H1 (cell line): ENCODE results near the gene GUCY2F. TPM values are rescaled to one million over a fixed set of nuclear protein-coding genes. Genes with fewer than 3 reads are reported as not detected.

Source experiments
- CTCF ChIA-PET: fragments of 300-600 bp; sonication (Branson Sonifier 250); formaldehyde crosslinking; loops from one replicate; lab custom pipeline; 2021; ENCODE audit not compliant: partially characterized antibody; lab: Charles Lee
- POLR2A ChIA-PET: fragments of 300-600 bp; sonication (Branson Sonifier 250); formaldehyde crosslinking; loops from one replicate; lab custom pipeline; 2021; ENCODE audit warnings: inconsistent platforms; ENCODE audit not compliant: partially characterized antibody; lab: Charles Lee
- DNase-seq, 2 experiments: peaks; one replicate each; pipeline versions ENCODE4 v3.0.0 to v3.0.0-alpha.2; 2010 to 2022; ENCODE audit warnings: low spot score in 2 of 2, low read depth in 1 of 2, mixed read lengths in 1 of 2
- FAIRE-seq: peaks from 2 replicates; lab custom pipeline; 2011; peaks lifted over from hg19 to GRCh38; lab: Jason Lieb, UNC
- H2AFZ ChIP-seq: 2 replicates; pipeline ENCODE4 v1.8.1; 2012; ENCODE audit warnings: low read length, inconsistent platforms
- H2AK5ac ChIP-seq: 2 replicates; pipeline ENCODE4 v1.6.1; 2013; ENCODE audit warnings: low read depth, low read length
- H2BK120ac ChIP-seq: replicated peaks from 2 replicates; pipeline ENCODE3; 2013; ENCODE audit warnings: low read depth, low read length, inconsistent platforms
- H2BK12ac ChIP-seq: 2 replicates; pipeline ENCODE4 v1.6.1; 2013; ENCODE audit warnings: low read depth, low read length
- H2BK15ac ChIP-seq: 2 replicates; pipeline ENCODE4 v1.6.1; 2013; ENCODE audit warnings: low read length
- H2BK20ac ChIP-seq: 2 replicates; pipeline ENCODE4 v1.6.1; 2013; ENCODE audit warnings: low read length
- H2BK5ac ChIP-seq: 2 replicates; pipeline ENCODE4 v1.6.1; 2013; ENCODE audit warnings: low read depth, low read length
- H3K14ac ChIP-seq: 2 replicates; pipeline ENCODE4 v1.6.1; 2013; ENCODE audit warnings: inconsistent platforms; ENCODE audit not compliant: insufficient read length
- H3K18ac ChIP-seq: 2 replicates; pipeline ENCODE4 v1.6.1; 2013; ENCODE audit warnings: low read length; ENCODE audit errors: extremely low read depth
- H3K23ac ChIP-seq: 2 replicates; pipeline ENCODE4 v1.6.1; 2013; ENCODE audit warnings: inconsistent platforms; ENCODE audit not compliant: insufficient read length
- H3K23me2 ChIP-seq: 2 replicates; pipeline ENCODE4 v1.6.1; 2013; ENCODE audit warnings: low read depth, low read length
- H3K27ac ChIP-seq: 2 replicates; pipeline ENCODE4 v1.6.1; 2011; ENCODE audit warnings: low read depth, low read length, inconsistent platforms
- H3K27me3 ChIP-seq, 4 experiments: replicated peaks in 1 of 4; 1 replicate in 1 of 4; 2 replicates in 3 of 4; pipeline versions ENCODE4 v1.6.1 to v1.8.1; 2011 to 2013; ENCODE audit warnings: low read length in 3 of 4, mild to moderate bottlenecking in 3 of 4, inconsistent platforms in 2 of 4, mixed read lengths in 2 of 4, moderate library complexity in 1 of 4; ENCODE audit not compliant: control insufficient read depth in 3 of 4, insufficient read depth in 3 of 4; ENCODE audit errors: extremely low read depth in 1 of 4
- H3K36me3 ChIP-seq, 4 experiments: 2 replicates each; pipeline versions ENCODE4 v1.6.1 to v1.8.1; 2011 to 2013; ENCODE audit warnings: mild to moderate bottlenecking in 4 of 4, low read length in 3 of 4, moderate library complexity in 2 of 4, control low read depth in 1 of 4, inconsistent platforms in 1 of 4; ENCODE audit not compliant: insufficient read depth in 4 of 4, control insufficient read depth in 2 of 4
- H3K4ac ChIP-seq: replicated peaks from 2 replicates; pipeline ENCODE3; 2013; ENCODE audit warnings: low read length, low read depth, mixed read lengths, inconsistent platforms; ENCODE audit not compliant: insufficient read length
- H3K4me1 ChIP-seq, 4 experiments: replicated peaks in 1 of 4; 1 replicate in 1 of 4; 2 replicates in 3 of 4; pipeline versions ENCODE4 v1.6.1 to v1.8.1; 2011 to 2013; ENCODE audit warnings: low read length in 3 of 4, inconsistent platforms in 2 of 4, mixed read lengths in 1 of 4; ENCODE audit not compliant: insufficient read depth in 4 of 4, control insufficient read depth in 3 of 4
- H3K4me2 ChIP-seq, 2 experiments: 2 replicates each; pipeline versions ENCODE4 v1.6.1 to v1.8.1; 2011 to 2013; ENCODE audit warnings: low read depth in 2 of 2, low read length in 2 of 2, control low read depth in 1 of 2, inconsistent platforms in 1 of 2, mild to moderate bottlenecking in 1 of 2; ENCODE audit not compliant: insufficient read depth in 1 of 2
- H3K4me3 ChIP-seq, 4 experiments: fragments of 200-600, 300-600 bp in 1 of 4; sonication (generic), shearing (Covaris generic), sonication (Bioruptor Twin) in 1 of 4; 2 replicates each; pipeline versions ENCODE4 v1.5.1 to v1.8.1; 2011 to 2016; ENCODE audit warnings: low read length in 4 of 4, low read depth in 3 of 4, control low read depth in 2 of 4, inconsistent platforms in 2 of 4, mild to moderate bottlenecking in 2 of 4, mixed read lengths in 1 of 4, moderate library complexity in 1 of 4; ENCODE audit not compliant: insufficient read depth in 2 of 4; ENCODE audit errors: extremely low read depth in 1 of 4
- H3K56ac ChIP-seq: replicated peaks from 2 replicates; pipeline ENCODE3; 2013; ENCODE audit warnings: low read depth, mild to moderate bottlenecking, mixed read lengths, low read length, inconsistent platforms; ENCODE audit not compliant: insufficient read length
- H3K79me1 ChIP-seq: 2 replicates; pipeline ENCODE4 v1.6.1; 2013; ENCODE audit warnings: low read depth, low read length, control low read depth
- H3K79me2 ChIP-seq, 2 experiments: 2 replicates each; pipeline versions ENCODE4 v1.6.1 to v1.8.1; 2012 to 2013; ENCODE audit warnings: low read length in 2 of 2, mild to moderate bottlenecking in 2 of 2, inconsistent platforms in 1 of 2; ENCODE audit not compliant: insufficient read depth in 2 of 2, control insufficient read depth in 1 of 2
- H3K9ac ChIP-seq, 4 experiments: replicated peaks in 1 of 4; 1 replicate in 1 of 4; 2 replicates in 3 of 4; pipeline versions ENCODE4 v1.6.1 to v1.8.1; 2011 to 2013; ENCODE audit warnings: low read depth in 3 of 4, low read length in 3 of 4, control low read depth in 2 of 4, mild to moderate bottlenecking in 2 of 4, moderate library complexity in 2 of 4, inconsistent platforms in 1 of 4; ENCODE audit errors: extremely low read depth in 1 of 4
- H3K9me3 ChIP-seq, 2 experiments: 2 replicates each; pipeline versions ENCODE4 v1.6.1 to v1.8.1; 2012 to 2013; ENCODE audit warnings: mild to moderate bottlenecking in 2 of 2, moderate library complexity in 2 of 2, control low read depth in 1 of 2, inconsistent platforms in 1 of 2, low read depth in 1 of 2, low read length in 1 of 2, mixed read lengths in 1 of 2; ENCODE audit not compliant: insufficient read depth in 2 of 2
- H4K20me1 ChIP-seq, 2 experiments: replicated peaks in 1 of 2; 2 replicates each; pipeline versions ENCODE3 to v1.8.1; 2011 to 2013; ENCODE audit warnings: inconsistent platforms in 2 of 2, low read length in 2 of 2, mild to moderate bottlenecking in 1 of 2; ENCODE audit not compliant: insufficient read depth in 2 of 2, control insufficient read depth in 1 of 2
- H4K5ac ChIP-seq: 2 replicates; pipeline ENCODE4 v1.6.1; 2013; ENCODE audit warnings: low read length, low read depth, mixed read lengths, inconsistent platforms; ENCODE audit not compliant: insufficient read length
- H4K8ac ChIP-seq: 2 replicates; pipeline ENCODE4 v1.8.0; 2013; ENCODE audit warnings: mild to moderate bottlenecking, moderate library complexity, low read length, inconsistent platforms; ENCODE audit not compliant: insufficient read depth; ENCODE audit errors: extremely low read depth
- H4K91ac ChIP-seq: replicated peaks from 2 replicates; pipeline ENCODE3; 2013; ENCODE audit warnings: low read length, mixed read lengths, inconsistent platforms; ENCODE audit not compliant: insufficient read length
- CBX8 ChIP-seq: fragments of 300-800, 300-1000 bp; sonication (generic); IDR thresholded peaks from 2 replicates; pipeline ENCODE4 v1.7.1; 2016; ENCODE audit warnings: low read depth, low read length, borderline replicate concordance
- FOSL1 ChIP-seq: IDR thresholded peaks from 2 replicates; pipeline ENCODE4 v1.6.1; 2011; ENCODE audit warnings: mild to moderate bottlenecking, low read depth, low read length, moderate library complexity; ENCODE audit not compliant: insufficient read depth
- SP1 ChIP-seq: IDR thresholded peaks from 2 replicates; pipeline ENCODE4 v1.6.1; 2011; ENCODE audit warnings: low read depth, low read length
- polyA plus RNA-seq, 7 experiments: library from polyadenylated mRNA; depleted of rRNA in 3 of 7; stranded (reverse) in 5 of 7; unstranded in 2 of 7; fragments of >200 nt in 5 of 7; fragments of 200-250 nt in 2 of 7; gene quantifications; 1 replicate in 5 of 7; 2 replicates in 1 of 7; 4 replicates in 1 of 7; pipeline versions ENCODE4 v1.2.1 to v1.2.3, GENCODE V29; 2011 to 2013; ENCODE audit warnings: missing spikeins in 2 of 7, mixed read lengths in 2 of 7
- total RNA-seq: library from RNA; stranded (reverse); fragmentation: NEBNext Ultra II Directional; extraction: Animal tissue kit (Norgen Biotek cat#: 25700); gene quantifications from 2 replicates; pipeline ENCODE4 v1.2.1, GENCODE V29; 2021

The GUCY2F gene
- total and polyA plus RNA-seq, 2 of the 8 experiments (the other 6 are each of a cell fraction or from before 2014, with no cell fraction given) = 0.02 TPM; not detected in 1

DNA sequence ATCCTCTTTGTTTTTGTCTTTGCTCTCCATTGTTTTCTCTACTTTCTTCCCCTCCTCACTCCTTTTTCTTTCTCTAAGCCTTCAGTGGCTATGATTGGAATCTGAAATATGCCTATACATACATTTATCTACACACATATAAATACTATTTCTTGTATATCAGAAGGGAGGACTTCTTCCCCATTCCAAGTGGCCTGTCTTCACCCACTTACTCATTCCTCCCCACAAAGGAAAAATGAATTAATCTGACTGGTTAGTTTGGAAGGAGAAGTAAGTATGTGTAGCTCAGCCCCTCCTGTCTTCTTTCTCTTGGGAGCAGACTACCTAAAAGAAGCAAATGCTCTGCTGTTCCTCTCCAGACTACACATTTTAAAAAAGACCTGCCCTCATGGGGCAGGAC is 17.7 kb downstream of the GUCY2F start:
- no peak overlapping the region for H3K27ac ChIP-seq
- no peak overlapping the region for H2BK12ac ChIP-seq
- TF ChIP-seq SP1 = no peak
- no peak for TF ChIP-seq CBX8
- TF ChIP-seq FOSL1 = no peak
- H4K8ac ChIP-seq = no peak overlapping the region
- H2BK20ac ChIP-seq = no peak overlapping the region
- no peaks in the 10 kb centered on the region for H3K9me3 ChIP-seq
- H4K20me1 ChIP-seq = no peaks in the 10 kb centered on the region
- no peaks in the 10 kb centered on the region for H3K4me1 ChIP-seq
- H4K5ac ChIP-seq = no peak overlapping the region
- no peaks in the 10 kb centered on the region for H3K27me3 ChIP-seq
- POLR2A ChIA-PET = no interaction called here
- H3K79me2 ChIP-seq = no peaks in the 10 kb centered on the region
- CTCF ChIA-PET = interaction anchor here (0.6 to 1.9 kb wide), 4 partner anchors 10 to 884 kb away, joined by 3 to 13 read pairs (median 3); no protein-coding TSS in a partner anchor
- no peak overlapping the region for H3K56ac ChIP-seq
- H3K79me1 ChIP-seq = no peaks in the 10 kb centered on the region
- no peak overlapping the region for H3K18ac ChIP-seq
- no peak overlapping the region for H3K4me2 ChIP-seq
- H2AK5ac ChIP-seq = no peak overlapping the region
- no peak overlapping the region for H3K4me3 ChIP-seq
- DNase-seq = no peak
- FAIRE-seq = no peak
- H2BK15ac ChIP-seq = no peak overlapping the region
- no peak overlapping the region for H2AFZ ChIP-seq
- no peak overlapping the region for H3K4ac ChIP-seq
- no peak overlapping the region for H2BK5ac ChIP-seq
- no peak overlapping the region for H3K9ac ChIP-seq
- H3K23ac ChIP-seq = no peak overlapping the region
- no peak overlapping the region for H3K14ac ChIP-seq
- H3K23me2 ChIP-seq = no peaks in the 10 kb centered on the region
- H4K91ac ChIP-seq = no peak overlapping the region
- no peaks in the 10 kb centered on the region for H3K36me3 ChIP-seq
- H2BK120ac ChIP-seq = no peak overlapping the region
